ENCODE measurements around the gene PIK3CA.

GRCh38 chr3:179108086-179108485 is 40.1 kb upstream of the PIK3CA start:
- TF ChIP-seq CTCF (IDR thresholded peaks at IDR 0.05), result no peak
- TF ChIP-seq SIN3A (IDR thresholded peaks at IDR 0.05; ENCODE audit: borderline replicate concordance, insufficient read depth, low read depth, low read length), result no peak
